ENCODE measurements around the gene GRID1.
A peak's percentile ranks its signal among the peaks of the same experiment; 100 is the strongest.

The GRID1 gene

GRCh38 chr10:85622425-85622824, 744.2 kb downstream of the GRID1 start:
- no peak for DNase-seq (ENCODE audit: low read depth, low spot score)

DNA sequence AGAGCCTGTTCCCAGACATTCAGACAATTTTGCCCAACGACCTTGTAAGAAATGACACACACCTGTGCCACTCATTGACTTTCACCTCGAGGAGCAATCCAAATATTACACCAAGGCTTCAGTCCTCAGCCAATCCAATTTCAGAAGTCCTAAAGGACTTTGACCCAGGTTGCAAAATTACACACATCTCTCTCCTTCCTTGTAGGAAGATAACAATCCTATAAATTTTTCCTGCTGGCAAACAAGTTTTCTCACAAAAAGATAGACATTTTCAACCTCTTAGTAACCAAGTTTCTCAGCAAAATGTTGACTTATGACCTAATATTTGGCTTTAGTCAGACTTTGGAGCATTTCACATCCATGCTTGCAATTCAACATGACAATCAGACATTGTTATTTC, 745.0 kb downstream of the GRID1 start:
- no peak for DNase-seq (ENCODE audit: low read depth, low spot score)

GRCh38 chr10:85620807-85621206, 745.8 kb downstream of the GRID1 start:
- DNase-seq (ENCODE audit: low read depth, low spot score): no peak

GRCh38 chr10:85619832-85620231, 746.8 kb downstream of the GRID1 start:
- DNase-seq (ENCODE audit: low read depth, low spot score): no peak

- no peak for DNase-seq (ENCODE audit: low read depth, low spot score)
Measured at GRCh38 chr10:85618841-85619240, 747.8 kb downstream of the GRID1 start.

DNA sequence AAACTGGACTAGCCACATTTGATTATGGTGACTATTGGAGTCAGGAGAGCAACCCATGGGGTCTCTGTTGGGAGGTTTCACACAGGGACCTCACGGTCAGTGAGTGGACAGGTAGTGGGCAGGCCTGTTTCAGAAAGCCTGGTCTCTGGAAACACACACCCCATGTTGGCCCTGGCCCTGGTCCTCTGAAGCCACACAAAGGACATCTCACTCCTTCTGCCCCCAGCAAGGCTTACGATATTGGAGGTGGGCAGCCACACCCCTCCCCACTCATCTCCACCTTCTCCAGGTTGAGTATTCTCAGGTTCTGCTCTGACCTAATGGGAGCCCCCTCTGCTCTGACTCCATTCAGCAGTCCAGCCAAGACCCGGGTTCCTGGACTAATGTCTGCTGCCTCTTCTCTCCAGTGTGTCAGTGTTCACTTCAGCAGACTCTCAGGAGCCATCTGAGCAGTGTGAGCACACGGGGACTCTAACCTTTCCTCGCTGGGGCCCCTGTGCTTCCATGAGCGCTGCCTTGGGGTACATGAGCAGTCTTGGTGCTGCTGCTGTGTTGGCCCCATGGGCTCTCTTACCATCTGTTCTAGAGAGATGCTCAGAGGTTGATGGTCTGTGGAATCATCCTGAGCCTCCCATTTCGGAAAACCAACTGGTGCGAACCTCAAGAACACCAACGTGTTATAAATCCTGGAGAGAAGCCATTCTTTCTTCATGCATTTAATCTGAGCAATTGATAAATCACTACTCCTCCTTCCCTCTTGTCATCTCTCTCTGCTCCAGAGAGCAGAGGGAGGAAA, 748.6 kb downstream of the GRID1 start:
- no peak for DNase-seq (ENCODE audit: low read depth, low spot score)

GRCh38 chr10:85615556-85615955, 751.0 kb downstream of the GRID1 start:
- DNase-seq (ENCODE audit: low read depth, low spot score): no peak

GRCh38 chr10:85614981-85615380, 751.6 kb downstream of the GRID1 start:
- no peak for DNase-seq (ENCODE audit: low read depth, low spot score)

DNA sequence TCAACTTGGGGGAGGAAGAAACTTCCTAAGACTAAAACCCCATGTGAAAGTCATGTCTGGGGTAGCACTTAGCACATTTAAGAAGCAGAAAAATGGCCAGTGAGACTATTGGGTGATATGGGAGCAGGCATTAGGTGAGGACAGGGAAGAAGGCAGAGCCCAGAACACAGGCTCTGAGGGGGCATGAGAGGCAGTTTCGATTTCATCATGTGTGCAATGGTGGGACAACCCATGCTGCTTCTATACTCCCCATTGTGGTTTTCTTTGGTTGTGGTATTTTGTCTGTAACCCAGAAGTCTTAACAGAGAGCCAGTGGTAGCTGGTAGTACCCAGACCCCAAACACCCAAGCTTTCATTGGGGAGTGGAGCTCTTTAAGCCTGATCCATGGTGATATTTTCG, 752.0 kb downstream of the GRID1 start:
- DNase-seq (ENCODE audit: low read depth, low spot score): no peak

DNA sequence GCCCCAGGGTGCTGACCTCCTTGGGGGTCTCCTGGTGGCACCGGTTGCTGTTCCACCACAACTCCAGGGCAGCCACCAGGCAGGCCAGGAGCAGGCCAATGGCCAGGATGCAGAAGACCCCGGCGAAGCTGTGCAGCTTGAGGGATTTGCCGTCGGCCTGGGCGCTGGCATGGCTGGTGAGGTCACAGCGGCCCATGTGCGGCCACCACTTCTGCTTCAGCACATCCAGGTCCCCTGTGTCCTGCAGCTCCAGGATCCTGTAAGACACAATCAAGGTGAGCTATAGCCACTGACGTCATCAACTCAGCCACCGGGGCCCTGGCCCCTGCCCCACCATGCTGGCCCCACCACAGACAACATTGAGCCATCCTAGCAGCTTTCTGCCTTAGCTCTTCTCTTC, 753.2 kb downstream of the GRID1 start:
- no peak for DNase-seq (ENCODE audit: low read depth, low spot score)

GRCh38 chr10:85612833-85613232, 753.8 kb downstream of the GRID1 start:
- peak; percentile 6 for DNase-seq (ENCODE audit: low read depth, low spot score)

- DNase-seq (ENCODE audit: low read depth, low spot score): no peak
Measured at GRCh38 chr10:85612378-85612775, 754.2 kb downstream of the GRID1 start.

DNA sequence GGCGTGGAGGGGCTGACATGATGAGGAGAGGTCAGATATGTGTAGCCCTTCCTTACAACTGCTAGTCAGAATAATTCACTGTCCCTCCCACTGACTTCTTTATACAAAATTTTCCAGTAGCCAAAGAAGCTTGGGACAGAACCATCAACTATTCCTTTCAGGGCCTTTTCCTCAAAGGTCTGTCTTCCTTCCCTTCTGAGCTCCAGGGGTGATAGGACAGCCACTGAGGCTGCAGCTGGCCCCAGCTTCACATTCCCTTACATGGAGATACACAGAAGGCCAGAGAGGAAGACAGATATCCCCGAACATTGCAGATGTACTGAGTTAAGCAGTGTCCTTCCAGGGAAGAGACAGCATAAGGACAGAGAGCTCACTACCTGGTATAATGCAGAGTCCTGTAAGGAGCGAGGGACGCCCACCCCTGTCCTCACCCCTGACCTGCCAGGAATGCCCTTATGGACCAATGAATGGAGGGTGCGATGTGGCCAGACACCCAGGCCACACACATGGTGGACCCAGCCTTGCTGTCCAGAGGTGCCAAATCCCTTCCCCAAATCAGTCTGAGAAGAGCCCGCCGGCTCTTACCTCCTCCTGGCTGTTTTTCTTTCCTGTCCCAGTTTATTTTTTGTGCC, 754.7 kb downstream of the GRID1 start:
- DNase-seq (ENCODE audit: low read depth, low spot score): no peak

DNA sequence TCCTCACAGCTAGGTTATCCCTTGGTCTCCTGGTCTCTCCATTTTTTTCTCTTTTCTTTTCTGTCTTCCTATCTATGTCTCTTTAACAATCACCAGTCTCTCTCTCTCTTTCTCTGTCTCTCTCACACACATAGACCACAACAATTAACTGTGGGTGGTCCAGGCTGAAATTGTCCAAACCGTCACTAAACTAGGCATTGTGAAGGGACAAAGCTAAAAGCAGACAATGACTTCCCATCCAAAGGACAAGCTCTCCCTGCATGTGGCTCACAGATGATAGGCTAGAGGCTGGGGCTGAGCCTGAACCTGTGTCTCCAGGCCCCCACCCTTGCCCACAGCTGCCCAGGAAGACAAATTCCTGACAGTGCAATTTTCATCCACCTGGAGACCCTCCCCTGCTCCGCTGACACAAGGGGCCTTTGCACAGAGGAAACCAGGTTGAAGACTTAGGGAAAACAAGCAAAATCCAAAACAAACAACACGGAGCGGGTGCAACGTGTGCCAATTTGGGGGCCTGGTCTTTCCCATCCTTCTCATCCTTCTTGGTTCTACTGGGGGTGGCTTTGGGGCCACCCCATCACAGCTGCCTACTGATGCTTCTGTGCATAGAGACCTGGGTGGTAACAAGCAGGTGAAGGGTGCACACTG, 755.4 kb downstream of the GRID1 start:
- no peak for DNase-seq (ENCODE audit: low read depth, low spot score)

DNA sequence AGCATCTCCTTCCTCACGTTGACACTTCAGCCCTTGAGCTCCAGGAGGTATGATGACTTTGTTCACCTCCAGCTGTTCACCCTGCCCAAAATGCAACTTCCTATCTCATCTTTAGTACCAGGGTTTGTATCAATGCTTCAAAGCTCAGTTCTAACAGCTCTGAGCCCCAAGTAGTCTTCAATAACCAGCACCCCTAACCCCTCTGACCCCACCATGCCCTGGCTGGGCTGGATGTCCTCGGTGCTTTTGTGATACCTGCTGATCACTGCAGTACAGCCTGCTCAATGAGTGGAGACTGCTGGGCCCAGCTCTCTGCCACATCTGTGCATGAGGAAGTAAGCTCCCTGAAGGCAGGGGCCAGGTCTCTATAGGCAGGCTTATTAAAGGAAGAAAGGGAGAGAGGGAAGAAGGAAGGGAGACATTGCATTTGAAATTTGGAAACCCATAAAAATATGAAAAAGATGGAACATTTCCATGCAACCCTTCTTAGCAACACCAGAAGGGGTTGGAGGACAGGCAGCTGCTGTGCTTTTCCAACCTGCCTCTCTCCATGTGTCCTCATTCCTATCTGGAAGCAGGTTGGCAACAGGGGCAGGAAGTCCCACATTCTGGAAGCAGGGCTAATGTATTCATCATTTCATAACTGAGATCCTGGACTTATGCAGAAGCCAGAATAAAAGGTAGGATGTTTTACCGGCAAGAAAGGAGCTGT, 756.1 kb downstream of the GRID1 start:
- no peak for DNase-seq (ENCODE audit: low read depth, low spot score)

GRCh38 chr10:85609509-85609908, 757.1 kb downstream of the GRID1 start:
- no peak for DNase-seq (ENCODE audit: low read depth, low spot score)

DNA sequence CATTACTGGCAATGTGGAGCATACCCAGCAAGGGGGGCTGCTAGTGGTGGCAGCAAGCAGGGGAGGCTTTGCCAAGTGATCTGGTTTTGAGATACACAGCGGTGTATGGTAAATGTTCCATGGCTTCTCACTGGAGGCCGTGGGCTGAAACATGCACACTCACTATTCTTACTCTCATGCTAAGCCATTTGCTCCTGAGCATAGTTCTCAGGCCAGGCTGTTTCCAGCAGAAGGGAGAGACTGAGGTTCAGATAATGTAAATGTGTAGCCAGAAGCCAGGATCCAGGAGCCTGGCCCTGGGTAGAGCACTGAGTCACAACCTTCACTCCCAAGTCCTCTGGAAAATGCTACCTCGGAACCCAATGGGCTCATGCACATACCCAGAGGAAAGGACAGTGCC, 757.9 kb downstream of the GRID1 start:
- DNase-seq (ENCODE audit: low read depth, low spot score): no peak

DNA sequence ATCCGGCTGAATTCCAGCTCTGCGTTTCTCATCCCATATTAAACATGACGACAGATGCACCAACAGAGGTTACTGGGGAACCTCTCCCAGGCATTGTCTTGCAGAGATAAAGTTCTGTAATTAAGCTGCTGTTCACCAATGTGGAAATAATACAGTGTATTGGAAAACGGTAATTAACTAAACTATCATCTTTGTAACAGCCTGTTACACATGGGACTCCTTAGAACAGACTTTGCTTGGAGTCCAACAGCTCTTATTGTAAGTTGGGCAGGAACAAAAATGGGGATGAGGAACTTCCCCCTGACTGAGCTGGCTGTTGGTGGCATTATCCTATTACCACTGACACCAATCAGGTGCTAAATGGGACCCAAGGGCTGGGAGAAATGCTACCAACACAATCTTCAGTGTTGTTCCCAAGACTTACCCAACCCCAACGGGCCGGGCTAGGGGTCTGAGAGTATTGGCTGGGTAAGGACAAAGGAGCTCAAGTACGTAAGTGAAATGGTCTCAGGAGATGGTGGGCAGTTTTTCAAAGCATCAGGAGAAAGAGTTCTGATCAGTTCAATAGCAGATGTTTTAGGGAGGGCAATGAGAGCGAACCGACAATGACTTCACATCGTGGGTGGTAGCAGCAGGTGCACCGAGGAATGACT, 759.4 kb downstream of the GRID1 start:
- DNase-seq (ENCODE audit: low read depth, low spot score): no peak

DNA sequence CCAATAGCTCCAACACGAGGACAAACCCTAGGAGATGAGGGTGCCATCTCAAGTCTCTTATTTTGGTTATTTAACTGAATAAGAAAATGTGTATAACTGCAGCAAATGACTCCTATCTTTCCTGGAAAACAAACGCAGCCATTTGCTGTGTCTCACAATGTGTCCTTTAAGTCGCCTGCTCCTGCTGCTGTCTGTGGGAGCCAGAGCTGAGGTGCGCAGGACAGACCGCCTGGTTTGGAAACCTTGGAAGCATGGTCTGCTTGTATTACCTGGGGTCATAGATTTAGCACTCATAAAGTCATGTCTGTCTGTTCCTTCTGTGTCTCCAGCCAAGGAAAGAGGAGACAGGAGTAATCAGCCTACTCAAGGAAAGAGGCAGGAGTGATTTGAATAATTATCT, 760.2 kb downstream of the GRID1 start:
- DNase-seq (ENCODE audit: low read depth, low spot score): no peak

GRCh38 chr10:85604884-85605283, 761.7 kb downstream of the GRID1 start:
- no peak for DNase-seq (ENCODE audit: low read depth, low spot score)

DNA sequence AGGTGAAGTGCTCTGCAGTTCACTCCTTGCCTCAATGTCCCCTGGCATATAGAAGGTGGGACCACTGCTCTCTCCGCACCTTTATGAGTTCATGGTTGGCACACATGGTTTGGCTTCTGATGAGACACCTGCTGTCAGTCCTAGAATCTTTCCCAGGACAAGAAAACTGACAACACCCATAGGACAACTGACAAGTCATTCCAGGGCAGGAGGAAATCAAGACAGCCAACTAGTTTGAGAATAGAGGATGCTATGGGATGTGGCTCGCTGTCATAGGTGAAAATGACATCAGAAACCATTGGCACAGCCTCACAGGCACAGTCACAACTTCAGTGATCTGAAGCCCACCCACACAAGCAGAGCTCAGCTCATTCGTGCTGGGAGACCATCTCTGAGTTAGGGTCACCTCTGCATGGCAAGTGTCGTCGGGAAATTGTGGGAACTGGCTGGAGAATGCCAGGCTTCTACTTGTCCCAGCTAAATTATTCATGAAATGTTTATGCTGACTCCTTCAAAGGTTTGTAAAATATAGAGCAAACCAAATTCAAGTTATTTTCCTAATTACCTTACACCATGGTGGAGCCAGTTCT, 762.4 kb downstream of the GRID1 start:
- no peak for DNase-seq (ENCODE audit: low read depth, low spot score)

All from ELF-1 (cell line).